Astrocyte (in vitro differentiated cells and primary cell): ENCODE data around the gene GSTM2.
"Not testable (repeated sequence)": the region's sequence is repeated elsewhere in the genome, so short reads cannot be mapped to it uniquely, and the experiment has no call there.

ENCODE experiments used
- CTCF ChIP-seq: IDR thresholded peaks from 2 replicates; pipeline ENCODE4 v1.5.1; 2011; ENCODE audit warnings: low read depth, mild to moderate bottlenecking, inconsistent platforms, low read length, moderate library complexity; ENCODE audit not compliant: insufficient read depth
- EZH2 ChIP-seq: IDR thresholded peaks from 2 replicates; pipeline ENCODE4 v1.6.1; 2012; ENCODE audit warnings: mild to moderate bottlenecking, low read length, inconsistent platforms; ENCODE audit not compliant: insufficient read depth

GRCh38 chr1:109694400-109694799, 26.5 kb downstream of the GSTM2 start:
- TF ChIP-seq CTCF, EZH2: not testable (repeated sequence)
